ENCODE data around the gene DNM2.

- TF ChIP-seq EZH2 (IDR thresholded peaks at IDR 0.05; ENCODE audit: insufficient read depth, poor library complexity, severe bottlenecking) (no peak), EZH2phosphoT487 (IDR thresholded peaks at IDR 0.05; ENCODE audit: insufficient read depth, low read depth) (no peak)
Measured at GRCh38 chr19:10862561-10863106, 144.8 kb downstream of the DNM2 start.
